SHP77 (cell line): ENCODE results near the gene CLCN5.

Experiments
- DNase-seq, 2 experiments: peaks; one replicate each; lab custom pipeline; 2025; lab: John Stamatoyannopoulos, UW

CLCN5 gene

DNA sequence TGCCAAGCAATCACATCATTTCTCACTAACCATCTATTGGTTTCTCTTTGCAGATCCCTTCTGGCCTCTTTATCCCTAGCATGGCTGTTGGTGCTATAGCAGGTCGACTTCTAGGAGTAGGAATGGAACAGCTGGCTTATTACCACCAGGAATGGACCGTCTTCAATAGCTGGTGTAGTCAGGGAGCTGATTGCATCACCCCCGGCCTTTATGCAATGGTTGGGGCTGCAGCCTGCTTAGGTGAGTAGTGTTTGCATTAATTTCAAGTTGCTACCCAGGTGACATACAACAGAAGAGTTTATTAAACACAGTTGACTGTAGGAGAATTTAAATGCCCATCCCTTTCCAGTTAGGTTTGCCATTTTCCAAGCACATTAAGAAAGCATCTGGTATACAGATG, 166.2 kb downstream of the CLCN5 start:
- DNase-seq = no peak

DNA sequence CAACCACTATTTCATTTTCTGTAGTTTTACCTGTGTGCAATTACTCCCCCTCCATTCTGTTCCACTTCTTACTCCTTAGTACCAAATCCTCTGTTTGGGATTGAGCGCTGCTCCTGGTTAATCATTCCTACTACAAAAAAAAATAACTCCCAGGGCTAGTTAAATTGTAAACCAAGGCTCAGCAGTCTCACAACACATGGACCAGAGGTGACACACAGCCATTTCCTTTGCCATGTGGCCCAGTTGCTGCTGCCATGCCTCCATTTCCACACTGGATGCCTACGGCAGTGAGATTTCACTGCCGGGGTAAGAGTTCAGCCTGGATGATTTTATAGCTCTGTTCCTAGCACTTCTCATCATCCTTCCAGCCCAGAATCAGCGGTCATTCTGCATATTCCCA, 171.2 kb downstream of the CLCN5 start:
- DNase-seq = no peak

DNA sequence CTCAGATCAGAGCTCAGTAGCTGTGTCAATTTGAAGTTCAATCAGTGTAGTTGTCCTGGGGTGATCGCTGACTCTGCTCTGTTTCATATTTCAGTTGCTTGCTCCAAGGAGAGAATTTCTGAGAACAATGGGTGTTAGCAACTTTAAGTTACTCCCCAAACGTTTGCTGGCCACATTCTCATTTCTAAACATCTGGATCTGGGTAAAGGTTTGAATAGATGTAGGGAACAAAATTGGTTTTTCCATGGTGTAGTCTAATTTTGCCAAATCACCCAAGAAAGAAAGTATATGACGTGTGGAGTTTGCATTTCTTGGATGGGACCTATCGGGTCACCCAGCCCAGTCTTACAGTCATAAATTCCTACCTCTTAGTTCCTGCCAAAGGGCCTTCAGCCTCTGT, 174.7 kb downstream of the CLCN5 start:
- DNase-seq = no peak

DNA sequence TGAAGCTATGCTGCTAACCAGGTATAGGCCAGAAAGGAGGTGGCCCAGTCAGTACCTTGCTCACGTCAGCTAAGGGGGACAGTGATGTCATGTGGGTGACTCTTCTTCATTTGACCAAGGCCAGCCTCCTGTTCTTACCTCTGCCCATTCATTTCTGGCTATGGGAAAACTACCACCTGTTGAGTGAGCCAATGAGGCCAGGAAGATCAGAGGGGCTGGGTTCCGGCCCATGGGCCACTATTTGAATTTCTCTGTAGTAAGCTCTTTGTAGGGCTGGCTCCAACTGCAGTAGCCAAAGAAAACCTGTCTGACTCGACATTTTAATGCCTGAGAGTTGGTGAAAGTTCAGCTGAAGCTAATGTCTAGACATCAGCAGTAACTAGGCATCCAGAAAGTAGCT, 175.8 kb downstream of the CLCN5 start:
- DNase-seq = no peak

DNA sequence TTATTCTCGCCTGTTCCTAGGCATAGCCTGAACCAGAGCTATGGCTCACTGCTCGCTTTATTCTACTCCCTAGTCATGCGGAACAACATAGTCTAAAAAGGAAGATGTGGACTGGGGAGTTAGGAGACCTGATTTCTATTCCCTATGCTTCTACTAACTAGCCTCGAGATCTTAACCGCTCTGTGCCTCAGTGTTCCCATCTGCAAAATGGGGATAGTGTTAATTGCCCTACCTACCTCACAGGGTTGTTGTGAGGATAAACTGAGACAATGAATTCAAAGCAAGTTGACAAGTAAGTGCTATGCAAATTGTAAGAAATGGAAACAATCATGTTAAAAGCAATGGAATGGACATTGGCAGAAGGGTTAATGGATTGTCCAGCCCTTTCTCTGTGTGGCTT, 176.4 kb downstream of the CLCN5 start:
- no peak for DNase-seq

DNA sequence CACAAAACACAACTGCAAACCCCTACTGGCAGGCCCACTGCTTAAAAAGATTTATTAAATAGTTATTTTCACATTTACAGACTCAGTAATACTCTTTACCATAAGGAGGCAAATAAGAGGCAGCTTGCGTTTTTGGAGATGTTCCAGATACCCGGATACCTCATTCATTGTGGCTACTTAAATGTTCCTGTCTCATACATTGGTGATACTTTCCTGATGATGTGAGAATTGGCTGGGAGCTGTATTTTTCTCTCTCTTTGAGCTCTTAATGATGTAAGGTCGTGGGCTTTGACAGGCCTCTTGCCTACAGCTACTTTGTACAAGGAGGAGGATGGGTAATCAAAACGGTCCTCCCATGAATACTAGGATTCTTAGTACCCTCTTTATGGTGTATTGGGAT, 176.9 kb downstream of the CLCN5 start:
- DNase-seq = no peak

DNA sequence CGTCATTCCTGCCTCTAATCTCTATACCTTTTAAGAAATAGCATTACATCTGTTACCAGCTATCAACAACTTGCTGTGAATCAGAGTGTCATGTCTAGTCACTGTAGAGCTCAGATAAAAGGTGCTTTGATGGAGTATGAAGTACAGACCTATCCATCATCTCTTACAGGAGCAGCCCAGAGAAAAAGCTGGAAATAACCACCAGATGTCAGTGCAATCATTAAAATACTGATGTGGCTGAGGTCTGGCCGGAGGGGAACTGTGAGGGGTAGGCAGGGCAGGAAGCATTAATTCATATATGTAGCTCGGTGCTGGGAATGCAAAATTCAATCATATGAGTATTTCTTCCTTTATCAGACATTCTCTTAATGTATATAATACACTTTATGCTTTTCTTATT, 177.8 kb downstream of the CLCN5 start:
- DNase-seq = peak in 1 of 2 experiments; percentile 8

DNA sequence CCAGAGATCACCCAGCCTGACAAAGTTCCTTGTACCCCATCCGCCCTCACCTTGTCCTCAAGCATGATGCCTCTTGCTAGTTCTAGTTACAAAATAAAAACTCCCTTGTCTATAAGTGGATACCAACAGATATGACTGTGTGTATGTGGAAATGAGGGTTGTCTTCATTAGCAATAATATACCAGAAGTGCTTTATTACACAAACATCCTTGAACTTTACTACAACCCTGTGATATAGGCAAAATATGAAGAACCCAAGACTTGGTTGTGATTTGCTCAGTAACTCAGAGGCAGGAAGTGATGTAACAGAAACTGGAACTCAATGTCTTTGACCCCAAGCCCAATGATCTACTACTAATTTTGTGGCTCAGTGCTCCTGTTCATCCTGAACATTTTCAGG, 180.8 kb downstream of the CLCN5 start:
- no peak for DNase-seq

DNA sequence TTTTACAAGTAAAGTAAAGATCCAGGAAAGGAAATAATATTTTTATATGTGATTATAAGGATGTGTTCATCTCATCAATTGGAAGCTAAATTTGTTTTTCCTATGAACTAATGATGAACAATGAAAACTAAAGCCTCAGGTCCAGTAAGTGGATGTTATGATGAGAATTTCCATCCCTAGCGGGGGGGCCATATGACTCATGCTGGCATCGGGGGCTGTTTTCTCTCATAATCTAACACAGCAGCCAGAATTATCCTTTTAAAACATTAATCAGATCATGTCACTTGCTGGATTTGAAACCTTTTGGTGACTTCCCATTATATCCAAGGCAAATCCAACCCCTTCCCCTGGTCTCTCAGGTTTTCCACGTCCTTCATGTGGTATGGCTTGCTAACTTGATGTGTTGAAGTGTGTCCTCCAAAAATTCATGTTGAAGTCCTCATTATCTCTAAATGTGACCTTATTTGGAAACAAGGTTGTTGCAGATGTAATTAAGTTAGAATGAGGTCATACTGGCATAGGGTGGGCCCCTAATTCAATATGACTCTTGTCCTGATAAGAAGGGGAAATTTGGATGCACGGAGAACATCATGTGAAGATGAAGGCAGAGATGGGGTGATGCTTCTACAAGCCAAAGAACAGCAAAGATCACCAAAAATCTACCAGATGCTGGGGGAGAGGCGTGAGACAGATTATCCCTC, 181.6 kb downstream of the CLCN5 start:
- DNase-seq = no peak

DNA sequence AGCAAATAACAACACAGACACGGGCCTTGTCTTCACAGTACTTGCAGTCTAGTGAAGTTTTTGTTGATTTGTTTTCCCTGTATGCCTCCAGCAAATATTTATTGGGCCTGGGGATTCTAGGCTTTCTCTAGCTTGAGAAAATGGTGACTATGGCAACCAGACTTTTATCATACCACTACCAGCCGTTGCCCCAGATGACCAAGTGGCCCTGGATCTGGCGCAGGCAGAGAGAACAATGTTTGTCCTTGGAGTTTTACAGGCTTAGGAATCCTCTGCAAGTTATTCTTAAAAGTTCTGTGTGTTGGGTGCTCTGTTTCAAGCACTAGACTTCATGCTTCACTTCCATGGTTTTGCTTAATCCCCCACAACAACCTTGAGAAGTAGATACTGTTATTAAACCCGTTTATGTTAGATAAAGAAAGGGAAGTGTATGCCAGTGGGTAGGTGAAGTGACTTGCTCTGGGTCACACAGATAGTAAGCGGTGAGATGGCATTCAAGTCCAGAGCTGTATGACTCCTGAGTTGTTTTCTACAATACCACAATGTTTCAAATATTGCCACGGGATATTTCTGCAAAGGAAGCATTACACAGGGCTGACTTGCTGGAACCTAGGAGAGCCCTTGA, 183.8 kb downstream of the CLCN5 start:
- no peak for DNase-seq

DNA sequence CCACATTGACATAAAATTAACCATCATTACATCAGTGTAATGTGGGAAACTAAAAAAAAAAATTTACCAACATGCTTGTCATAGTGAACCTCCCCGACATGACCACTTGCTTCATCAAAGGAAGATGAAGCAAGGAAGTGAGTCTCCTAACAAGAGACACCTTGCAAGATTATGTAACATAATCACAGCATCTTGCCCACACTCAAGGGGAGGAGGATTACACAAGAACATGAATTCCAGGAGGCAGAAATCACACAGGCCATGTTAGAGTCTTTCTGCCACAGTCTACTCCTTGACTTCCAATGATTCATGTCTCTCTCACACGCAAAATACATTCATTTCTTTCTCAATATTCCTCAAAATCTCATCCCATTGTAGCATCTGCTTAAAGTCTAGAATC, 185.1 kb downstream of the CLCN5 start:
- DNase-seq = no peak

DNA sequence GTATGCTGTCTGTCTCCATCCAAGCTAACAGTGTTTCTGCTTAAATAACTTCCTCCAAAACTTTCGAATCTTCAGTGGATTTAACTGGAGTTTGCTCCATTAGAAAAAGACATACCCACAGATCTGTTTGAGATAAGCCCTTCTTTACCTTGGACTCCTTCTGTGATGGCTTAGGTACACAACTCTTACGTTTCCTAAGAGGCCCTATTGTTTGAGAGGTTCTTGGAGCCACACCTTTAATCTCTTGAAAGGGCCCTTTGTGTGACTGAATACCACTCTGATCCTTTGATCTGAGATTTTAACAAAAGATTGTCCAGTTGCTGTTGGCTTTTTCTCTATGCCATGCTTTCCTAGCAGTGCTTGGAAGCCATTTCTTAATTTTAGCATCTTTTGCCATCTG, 185.9 kb downstream of the CLCN5 start:
- DNase-seq = no peak

DNA sequence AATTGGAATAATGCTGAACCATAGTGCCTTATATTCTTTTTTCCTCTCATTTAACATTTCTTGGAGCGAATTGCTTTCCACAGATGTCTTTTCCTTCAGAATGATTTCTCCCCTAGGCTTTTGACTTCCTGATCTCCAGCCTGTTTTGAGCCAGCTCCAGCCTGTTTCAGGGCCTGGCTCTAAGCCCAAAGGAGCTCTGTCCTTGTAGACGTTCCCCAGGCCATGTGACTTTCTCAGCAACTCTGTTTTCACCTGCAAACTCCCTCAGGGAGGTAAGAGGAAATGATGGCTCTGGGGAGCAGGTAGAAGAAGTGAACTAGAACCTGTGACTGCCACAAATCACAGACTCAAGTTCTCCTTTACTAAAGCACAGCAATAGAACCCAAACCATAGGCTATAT, 189.3 kb downstream of the CLCN5 start:
- DNase-seq = no peak

DNA sequence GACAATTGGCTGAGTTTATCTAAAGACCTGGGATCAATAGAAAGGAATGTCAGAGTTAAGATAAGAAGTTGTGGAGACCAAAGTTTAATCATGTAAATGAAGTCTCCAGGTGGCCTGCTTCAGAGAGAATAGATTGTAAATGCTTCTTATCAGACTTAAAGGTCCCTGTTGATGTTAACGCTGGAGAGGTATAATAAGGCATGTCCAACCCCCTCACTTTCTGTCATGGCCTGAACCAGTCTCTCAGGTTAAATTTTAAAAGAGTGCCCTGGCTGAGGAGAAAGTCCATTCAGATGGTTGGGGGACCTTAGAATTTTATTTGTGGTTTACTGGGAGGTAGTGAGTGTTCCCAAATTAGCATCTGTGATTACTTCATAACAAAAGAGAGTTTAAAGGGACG, 191.7 kb downstream of the CLCN5 start:
- no peak for DNase-seq

DNA sequence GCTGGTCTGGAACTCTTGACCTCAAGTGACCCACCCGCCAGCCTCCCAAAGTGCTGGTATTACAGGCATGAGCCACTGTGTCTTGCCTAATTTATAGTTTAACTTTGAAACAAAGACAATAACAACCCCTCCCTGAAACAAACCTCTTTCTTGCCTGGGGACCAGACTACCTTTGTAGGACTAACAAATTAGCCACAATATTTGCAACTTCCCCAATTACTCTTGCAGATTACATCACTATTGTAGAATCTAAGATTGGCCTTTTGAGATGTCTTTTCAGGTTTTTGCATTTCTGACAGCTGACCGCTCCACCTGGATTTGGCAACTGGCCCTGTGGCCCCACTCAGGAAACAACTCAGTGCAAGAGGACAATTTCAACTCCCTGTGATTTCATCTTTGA, 193.6 kb downstream of the CLCN5 start:
- DNase-seq = no peak

DNA sequence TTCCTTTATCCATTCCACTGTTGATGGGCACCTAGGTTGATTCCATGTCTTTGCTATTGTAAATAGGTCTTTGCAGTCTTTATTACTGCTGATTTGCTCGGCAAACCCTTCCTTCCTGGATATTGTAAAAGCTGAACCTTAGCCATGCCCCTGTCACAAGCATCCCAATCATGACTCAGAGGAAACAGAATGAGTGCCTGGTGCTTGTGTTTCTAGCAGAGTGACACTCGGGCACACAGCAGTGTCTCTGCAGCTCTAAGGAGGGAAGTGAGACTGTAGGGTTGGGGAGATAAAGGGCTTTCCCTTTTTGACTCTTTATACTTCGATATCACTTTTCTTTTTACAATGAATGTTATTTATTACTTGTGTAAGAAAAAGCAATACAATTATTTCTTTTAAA, 195.1 kb downstream of the CLCN5 start:
- DNase-seq = no peak

DNA sequence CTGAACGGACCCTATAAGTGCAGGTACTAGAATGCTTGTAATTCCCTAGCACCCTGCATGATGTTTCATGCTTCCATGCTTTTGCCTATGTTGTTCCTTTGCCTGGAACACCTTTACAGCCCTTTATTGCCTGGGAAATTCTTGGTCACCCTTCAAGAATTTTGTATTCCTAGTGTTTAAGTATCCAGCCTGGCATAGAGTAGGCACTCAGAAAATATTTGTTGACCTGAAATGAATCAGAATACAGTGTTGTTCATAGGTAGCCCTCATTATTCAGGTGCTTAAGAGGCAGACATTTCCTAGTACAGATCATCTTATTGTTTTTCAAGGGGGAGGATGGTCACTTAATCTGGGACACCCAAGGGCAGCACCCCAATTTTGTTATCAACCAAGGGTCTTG, 203.1 kb downstream of the CLCN5 start:
- DNase-seq = no peak

DNA sequence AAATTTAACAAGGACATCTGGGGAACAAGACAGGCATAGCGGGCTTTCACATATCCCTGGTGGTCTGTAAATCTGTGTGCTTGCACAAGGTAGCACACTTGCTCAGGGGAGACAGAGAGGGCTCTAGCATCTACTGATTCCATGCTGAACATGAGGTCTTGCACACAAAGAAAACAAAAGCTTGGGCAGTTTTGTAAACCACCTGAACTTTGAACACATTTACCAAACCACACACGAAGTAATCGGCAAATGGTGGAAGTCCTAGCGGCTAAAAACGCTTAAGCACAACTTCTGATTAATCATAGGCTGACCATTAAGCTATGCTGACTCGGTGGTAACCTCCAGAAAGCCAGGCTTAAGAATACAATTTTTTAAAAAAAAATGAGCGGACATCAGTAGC, 225.6 kb downstream of the CLCN5 start:
- no peak for DNase-seq
